ENCODE data around the gene PDE3A. TPM values are rescaled to one million over a fixed set of nuclear protein-coding genes. Genes with fewer than 3 reads are reported as not detected.

PDE3A gene
- polyA plus RNA-seq, 3 donors: 0.10 TPM; not detected in 2

DNA sequence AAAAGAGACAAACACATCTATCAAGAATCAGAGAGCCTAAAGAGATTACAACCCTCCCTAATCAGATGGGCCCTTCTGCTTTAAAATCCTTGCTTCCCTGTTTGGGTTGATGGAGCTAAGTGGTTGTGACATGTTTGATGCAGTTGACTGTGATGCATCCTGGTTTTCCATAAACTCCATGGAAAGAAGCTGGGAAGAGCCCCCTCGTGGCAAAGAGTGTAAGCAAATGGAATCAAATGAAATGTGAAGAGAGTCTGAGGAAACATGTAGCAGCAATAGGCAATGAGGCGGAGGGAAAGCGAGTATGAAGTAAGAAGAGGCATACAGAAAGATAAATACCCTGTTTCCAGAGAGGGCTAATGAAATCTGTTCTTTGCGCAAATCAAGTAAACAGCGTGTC lies 256.4 kb downstream of the PDE3A start:
- Histone ChIP-seq H3K9ac (ENCODE audit: insufficient read depth, low read length, poor library complexity, severe bottlenecking) (no peak overlapping the region), H4K20me1 (ENCODE audit: insufficient read depth, low read length) (no peaks in the 10 kb centered on the region), H3K4me1 (ENCODE audit: control insufficient read depth in 1 of 2, insufficient read depth in 2 of 2, low read length in 2 of 2) (no peaks in the 10 kb centered on the region), H3K36me3 (replicated peaks in 1 of 2; ENCODE audit: control insufficient read depth in 1 of 2, insufficient read depth in 2 of 2, low read length in 2 of 2) (no peaks in the 10 kb centered on the region), H3K27ac (ENCODE audit: low read depth in 1 of 2, low read length in 2 of 2) (no peak overlapping the region), H3K4me3 (replicated peaks in 1 of 3; ENCODE audit: low read depth in 2 of 3, low read length in 3 of 3) (no peak overlapping the region), H3K27me3 (ENCODE audit: control insufficient read depth in 2 of 2, insufficient read depth in 2 of 2, low read length in 2 of 2) (no peaks in the 10 kb centered on the region), H3K79me2 (ENCODE audit: insufficient read depth, low read length) (no peaks in the 10 kb centered on the region), H3K4me2 (replicated peaks; ENCODE audit: extremely low read depth, low read length, poor library complexity, severe bottlenecking) (no peak overlapping the region), H3K9me3 (replicated peaks in 1 of 2; ENCODE audit: control insufficient read depth in 1 of 2, insufficient read depth in 1 of 2, low read length in 2 of 2) (no peaks in the 10 kb centered on the region), H2AFZ (ENCODE audit: insufficient read depth, low read depth, low read length, poor library complexity, severe bottlenecking) (no peak overlapping the region)
- TF ChIP-seq, protein P1, sequence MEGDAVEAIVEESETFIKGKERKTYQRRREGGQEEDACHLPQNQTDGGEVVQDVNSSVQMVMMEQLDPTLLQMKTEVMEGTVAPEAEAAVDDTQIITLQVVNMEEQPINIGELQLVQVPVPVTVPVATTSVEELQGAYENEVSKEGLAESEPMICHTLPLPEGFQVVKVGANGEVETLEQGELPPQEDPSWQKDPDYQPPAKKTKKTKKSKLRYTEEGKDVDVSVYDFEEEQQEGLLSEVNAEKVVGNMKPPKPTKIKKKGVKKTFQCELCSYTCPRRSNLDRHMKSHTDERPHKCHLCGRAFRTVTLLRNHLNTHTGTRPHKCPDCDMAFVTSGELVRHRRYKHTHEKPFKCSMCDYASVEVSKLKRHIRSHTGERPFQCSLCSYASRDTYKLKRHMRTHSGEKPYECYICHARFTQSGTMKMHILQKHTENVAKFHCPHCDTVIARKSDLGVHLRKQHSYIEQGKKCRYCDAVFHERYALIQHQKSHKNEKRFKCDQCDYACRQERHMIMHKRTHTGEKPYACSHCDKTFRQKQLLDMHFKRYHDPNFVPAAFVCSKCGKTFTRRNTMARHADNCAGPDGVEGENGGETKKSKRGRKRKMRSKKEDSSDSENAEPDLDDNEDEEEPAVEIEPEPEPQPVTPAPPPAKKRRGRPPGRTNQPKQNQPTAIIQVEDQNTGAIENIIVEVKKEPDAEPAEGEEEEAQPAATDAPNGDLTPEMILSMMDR (IDR thresholded peaks at IDR 0.05): no peak
- Mint-ChIP-seq H3K27me3 (ENCODE audit: low read depth in 3 of 3) (no peaks in the 10 kb centered on the region), H3K4me3 (no peak overlapping the region), H3K36me3 (no peaks in the 10 kb centered on the region), H3K9me3 (peaks cover 0 to 2% (median 0%) of the 10 kb centered on the region in 7 donors), H3K27ac (no peak overlapping the region), H3K4me1 (peaks cover 3% of the 10 kb centered on the region)
- 77% methylated on average over 3 of the region's 5 CpGs for WGBS (ENCODE audit: insufficient coverage)
- intact Hi-C loops (cut with micrococcal nuclease): no loop called here
- DNase-seq: no peak

GRCh38 chr12:20625531-20625930 lies 257.2 kb downstream of the PDE3A start:
- H3K4me1 Mint-ChIP-seq: peaks cover 3% of the 10 kb centered on the region
- TF ChIP-seq, protein P1 (IDR thresholded peaks at IDR 0.05): no peak

More at GRCh38 chr12:20625531-20625930, 257.2 kb downstream of the PDE3A start:
- no peak overlapping the region for H3K9ac ChIP-seq (ENCODE audit: insufficient read depth, low read length, poor library complexity, severe bottlenecking)
- H4K20me1 ChIP-seq (ENCODE audit: insufficient read depth, low read length): no peaks in the 10 kb centered on the region
- no CpG with 5 or more reads among the region's 2 CpGs for WGBS (ENCODE audit: insufficient coverage)
- Mint-ChIP-seq H3K9me3 (peaks cover 0 to 2% (median 0%) of the 10 kb centered on the region in 7 donors), H3K4me3 (no peak overlapping the region), H3K36me3 (no peaks in the 10 kb centered on the region), H3K27me3 (ENCODE audit: low read depth in 3 of 3) (no peaks in the 10 kb centered on the region), H3K27ac (no peak overlapping the region)
- H3K79me2 ChIP-seq (ENCODE audit: insufficient read depth, low read length): no peaks in the 10 kb centered on the region
- no peaks in the 10 kb centered on the region for H3K36me3 ChIP-seq (replicated peaks in 1 of 2; ENCODE audit: control insufficient read depth in 1 of 2, insufficient read depth in 2 of 2, low read length in 2 of 2)
- intact Hi-C loops (cut with micrococcal nuclease): no loop called here
- no peak overlapping the region for H3K4me3 ChIP-seq (replicated peaks in 1 of 3; ENCODE audit: low read depth in 2 of 3, low read length in 3 of 3)
- H3K9me3 ChIP-seq (replicated peaks in 1 of 2; ENCODE audit: control insufficient read depth in 1 of 2, insufficient read depth in 1 of 2, low read length in 2 of 2): no peaks in the 10 kb centered on the region
- no peak overlapping the region for H3K27ac ChIP-seq (ENCODE audit: low read depth in 1 of 2, low read length in 2 of 2)
- no peaks in the 10 kb centered on the region for H3K4me1 ChIP-seq (ENCODE audit: control insufficient read depth in 1 of 2, insufficient read depth in 2 of 2, low read length in 2 of 2)
- H3K27me3 ChIP-seq (ENCODE audit: control insufficient read depth in 2 of 2, insufficient read depth in 2 of 2, low read length in 2 of 2): no peaks in the 10 kb centered on the region
- H3K4me2 ChIP-seq (replicated peaks; ENCODE audit: extremely low read depth, low read length, poor library complexity, severe bottlenecking): no peak overlapping the region
- no peak for DNase-seq
- H2AFZ ChIP-seq (ENCODE audit: insufficient read depth, low read depth, low read length, poor library complexity, severe bottlenecking): no peak overlapping the region

Measured in CD14-positive monocyte (primary cell).